Neural crest cell (in vitro differentiated cells): ENCODE measurements around the gene AIG1. TPM values are rescaled to one million over a fixed set of nuclear protein-coding genes. Genes with fewer than 3 reads are reported as not detected.

Experiments
- DNase-seq: peaks from one replicate; pipeline ENCODE4 v3.0.0; 2021; ENCODE audit warnings: low read depth, mixed read lengths, low spot score
- H3K27ac Mint-ChIP-seq: one replicate; pipeline ENCODE4 v1.8.0; 2021; ENCODE audit warnings: mild to moderate bottlenecking, mixed read lengths; ENCODE audit not compliant: unreplicated experiment
- H3K27me3 Mint-ChIP-seq: 2 replicates; pipeline ENCODE4 v1.8.0; 2021; ENCODE audit warnings: low read depth, mild to moderate bottlenecking, mixed read lengths
- H3K36me3 Mint-ChIP-seq: 2 replicates; pipeline ENCODE4 v1.8.0; 2021; ENCODE audit warnings: low read depth, mild to moderate bottlenecking, mixed read lengths
- H3K4me1 Mint-ChIP-seq: 2 replicates; pipeline ENCODE4 v1.8.0; 2021; ENCODE audit warnings: mixed read lengths
- H3K4me3 Mint-ChIP-seq: one replicate; pipeline ENCODE4 v1.8.0; 2021; ENCODE audit warnings: mild to moderate bottlenecking, mixed read lengths
- H3K9me3 Mint-ChIP-seq: 2 replicates; pipeline ENCODE4 v1.8.0; 2021; ENCODE audit warnings: mixed read lengths
- CTCF ChIP-seq: fragments of 200-600 bp; sonication (generic); conservative IDR thresholded peaks from 2 replicates; pipeline ENCODE4 v1.5.0; 2021; ENCODE audit warnings: antibody characterized with exemption, mild to moderate bottlenecking
- total RNA-seq: library from RNA; stranded (reverse); gene quantifications from 2 replicates; pipeline ENCODE4 v1.2.1, GENCODE V29; 2021

The AIG1 gene
- total RNA-seq, 1 donor from 2014 or later: 22.9 TPM

- Mint-ChIP-seq H3K36me3 (peaks cover 6% of the 10 kb centered on the region), H3K27me3 (no peaks in the 10 kb centered on the region), H3K9me3 (peaks cover 8% of the 10 kb centered on the region), H3K4me1 (no peaks in the 10 kb centered on the region), H3K4me3 (no peak overlapping the region), H3K27ac (peak overlapping the region; percentile 68)
- TF ChIP-seq CTCF: no peak
- no peak for DNase-seq
These were observed 297.0 kb downstream of the AIG1 start for GRCh38 chr6:143357561-143358255.

GRCh38 chr6:143361536-143362191 is 301.0 kb downstream of the AIG1 start:
- no peak for TF ChIP-seq CTCF
- no peaks in the 10 kb centered on the region for H3K36me3 Mint-ChIP-seq

GRCh38 chr6:143362192-143362558 is 301.5 kb downstream of the AIG1 start:
- H3K4me3 Mint-ChIP-seq: no peak overlapping the region
- H3K27ac Mint-ChIP-seq: no peak overlapping the region
- H3K27me3 Mint-ChIP-seq: no peaks in the 10 kb centered on the region
- H3K9me3 Mint-ChIP-seq: no peaks in the 10 kb centered on the region
- no peaks in the 10 kb centered on the region for H3K36me3 Mint-ChIP-seq
- no peak for DNase-seq
- TF ChIP-seq CTCF: no peak
- H3K4me1 Mint-ChIP-seq: peaks cover 4% of the 10 kb centered on the region

More at GRCh38 chr6:143361536-143362191, 301.0 kb downstream of the AIG1 start:
- H3K9me3 Mint-ChIP-seq: no peaks in the 10 kb centered on the region
- no peak overlapping the region for H3K4me3 Mint-ChIP-seq
- no peak overlapping the region for H3K27ac Mint-ChIP-seq
- no peaks in the 10 kb centered on the region for H3K27me3 Mint-ChIP-seq
- H3K4me1 Mint-ChIP-seq: no peaks in the 10 kb centered on the region
- DNase-seq: no peak

- no peak for DNase-seq
- Mint-ChIP-seq H3K27ac (no peak overlapping the region), H3K36me3 (no peaks in the 10 kb centered on the region), H3K27me3 (no peaks in the 10 kb centered on the region), H3K9me3 (no peaks in the 10 kb centered on the region), H3K4me1 (peaks cover 13% of the 10 kb centered on the region), H3K4me3 (no peak overlapping the region)
- TF ChIP-seq CTCF: no peak
These were observed 302.6 kb downstream of the AIG1 start for GRCh38 chr6:143363299-143363698.

GRCh38 chr6:143368426-143368825 is 307.7 kb downstream of the AIG1 start:
- no peak for TF ChIP-seq CTCF
- H3K27ac Mint-ChIP-seq: no peak overlapping the region

More at GRCh38 chr6:143368426-143368825, 307.7 kb downstream of the AIG1 start:
- no peak for DNase-seq
- no peaks in the 10 kb centered on the region for H3K9me3 Mint-ChIP-seq
- H3K4me3 Mint-ChIP-seq: no peak overlapping the region
- peaks cover 16% of the 10 kb centered on the region for H3K4me1 Mint-ChIP-seq
- H3K27me3 Mint-ChIP-seq: no peaks in the 10 kb centered on the region
- no peaks in the 10 kb centered on the region for H3K36me3 Mint-ChIP-seq
